ENCODE results near the gene STEAP1B.

DNA sequence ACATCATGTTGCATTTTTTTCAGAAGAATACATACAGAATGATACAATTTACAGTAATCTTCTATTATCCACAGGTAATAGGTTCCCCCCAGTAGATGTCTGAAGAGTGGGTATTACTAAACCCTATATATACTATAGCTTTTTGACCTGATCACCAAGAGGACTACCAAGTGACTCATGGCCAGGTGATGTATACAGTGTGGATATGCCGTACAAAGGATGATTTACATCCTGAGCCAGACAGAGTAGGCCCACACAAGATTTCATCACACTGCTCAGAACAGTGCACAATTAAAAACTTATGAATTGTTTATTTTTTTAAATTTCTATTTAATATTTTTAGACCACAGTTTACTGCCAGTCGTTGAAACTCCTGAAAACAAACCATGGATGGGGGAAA lies 70.6 kb downstream of the STEAP1B start:
- TF ChIP-seq YY1 (IDR thresholded peaks at IDR 0.05; ENCODE audit: insufficient read depth, insufficient read length) (no peak), SUZ12 (IDR thresholded peaks at IDR 0.05; ENCODE audit: extremely low read depth, insufficient read depth, insufficient read length) (no peak), ZNF274 (IDR thresholded peaks at IDR 0.05; ENCODE audit: low read depth, low read length) (no peak)
